Muscle of back (tissue), 11 donors: Measurements from ENCODE around the gene KLK8. TPM values are rescaled to one million over a fixed set of nuclear protein-coding genes. Genes with fewer than 3 reads are reported as not detected.
"Not testable (repeated sequence)": the region's sequence is repeated elsewhere in the genome, so short reads cannot be mapped to it uniquely, and the experiment has no call there.

ENCODE experiments used
- DNase-seq, 3 donors: peaks; one replicate each; pipeline versions ENCODE4 v3.0.0 to v3.0.0-alpha.2; 2013
- polyA plus RNA-seq, 10 donors: library from polyadenylated mRNA; unstranded; fragments of 120-200 nt; gene quantifications; one replicate each; pipeline ENCODE4 v1.2.1, GENCODE V29; 2013; ENCODE audit not compliant: insufficient read length in 10 of 10

Gene KLK8
- polyA plus RNA-seq, 10 donors, result 1.3 to 2.1 TPM; not detected in 8

GRCh38 chr19:51018745-51019543 is 17.5 kb upstream of the KLK8 start:
- no peak for DNase-seq

DNA sequence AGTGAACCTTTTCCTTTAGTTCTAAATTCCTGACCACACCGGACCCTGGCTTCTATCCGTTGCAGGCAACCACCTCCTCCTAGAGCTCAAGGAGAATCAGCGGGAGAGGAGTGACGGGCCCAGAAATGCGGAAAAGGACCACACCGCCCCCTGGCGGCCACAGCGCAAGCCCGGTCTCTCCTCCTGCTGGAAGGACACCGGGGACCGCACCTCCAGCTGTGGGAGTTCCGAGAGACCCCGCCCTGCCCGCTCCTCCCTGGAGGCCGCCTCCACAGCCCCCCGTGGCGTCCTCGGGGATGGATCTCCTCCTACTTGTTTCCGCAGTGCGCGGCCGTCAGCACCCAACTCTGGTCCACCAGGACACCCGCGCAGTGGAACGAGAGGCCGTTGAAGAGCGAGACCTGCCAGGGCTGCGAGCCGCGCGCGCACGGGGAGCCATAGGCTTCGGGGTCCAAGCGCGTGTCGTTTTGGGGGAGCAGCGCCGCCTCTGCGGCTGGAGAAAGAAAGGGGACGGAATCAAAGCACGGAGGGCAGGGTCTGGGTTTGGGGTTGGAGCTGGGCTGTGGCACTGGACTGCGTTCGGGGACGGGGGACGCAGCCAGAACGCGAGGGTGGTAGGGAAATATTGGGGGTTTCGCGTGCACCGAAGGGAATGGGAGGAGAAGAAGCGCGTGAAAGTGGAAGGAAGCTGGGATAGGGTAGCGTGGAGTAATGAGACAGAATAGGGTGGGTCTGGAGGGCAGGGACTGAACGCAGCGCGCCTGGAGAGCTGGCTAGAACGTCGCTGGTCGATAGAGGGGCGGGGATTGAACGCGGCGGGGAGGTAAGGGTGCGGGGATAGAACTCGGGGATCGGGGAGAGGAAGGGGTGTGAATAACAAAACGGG is 15.6 kb upstream of the KLK8 start:
- DNase-seq, result peak in 1 of 3 donors; percentile 67

DNA sequence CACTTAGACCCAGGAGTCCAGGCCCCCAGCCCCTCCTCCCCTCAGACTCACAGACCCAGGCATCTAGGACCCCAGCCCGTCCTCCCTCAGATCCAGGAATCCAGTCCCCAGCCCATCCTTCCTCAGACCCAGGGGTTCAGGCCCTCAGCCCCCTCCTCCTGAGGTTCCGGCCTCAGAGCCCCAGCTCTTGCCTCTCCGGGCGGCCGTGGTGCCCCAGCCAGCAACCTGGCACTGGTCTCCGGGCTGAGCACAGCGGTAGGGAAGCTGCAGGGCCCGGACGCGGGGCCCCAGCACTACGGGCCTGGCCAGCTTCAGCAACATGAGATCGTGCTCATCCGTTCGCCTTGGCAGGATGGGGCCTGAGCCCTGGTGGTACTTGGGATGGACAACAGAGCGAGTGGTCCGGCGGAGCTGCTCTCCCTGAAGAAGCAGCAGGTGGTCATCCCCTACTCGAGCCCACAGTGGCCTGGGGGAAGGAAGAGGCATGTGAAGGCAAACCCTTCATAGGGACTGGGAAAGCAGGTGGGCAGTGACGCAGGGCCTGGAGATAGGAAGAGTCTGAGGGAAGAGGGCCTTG is 14.4 kb upstream of the KLK8 start:
- no peak for DNase-seq

GRCh38 chr19:51014242-51014641 is 12.8 kb upstream of the KLK8 start:
- no peak for DNase-seq

GRCh38 chr19:51012661-51013190 is 11.3 kb upstream of the KLK8 start:
- DNase-seq, result no peak

GRCh38 chr19:51010066-51010795 is 8.8 kb upstream of the KLK8 start:
- DNase-seq, result no peak

- no peak for DNase-seq
Measured at GRCh38 chr19:51009061-51009891, 7.9 kb upstream of the KLK8 start.

DNA sequence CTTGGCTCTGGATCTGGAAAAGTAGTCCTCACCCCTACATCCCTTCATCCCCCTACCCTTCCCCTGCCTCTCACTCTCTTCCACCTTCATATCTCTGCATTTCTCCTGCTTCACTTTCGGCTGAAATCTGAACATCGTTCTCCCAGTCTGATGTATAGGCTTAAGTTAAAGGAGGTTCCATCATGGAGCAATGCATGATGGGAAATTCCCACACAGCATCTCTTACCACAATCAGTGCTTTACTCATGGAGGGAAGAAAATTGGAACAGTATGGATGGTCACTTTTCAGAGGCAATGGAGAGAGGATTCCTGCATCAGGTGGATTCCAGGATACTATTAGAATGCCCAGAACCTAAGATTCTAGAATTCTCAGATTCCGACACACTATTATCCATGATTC is 6.1 kb upstream of the KLK8 start:
- no peak for DNase-seq

DNA sequence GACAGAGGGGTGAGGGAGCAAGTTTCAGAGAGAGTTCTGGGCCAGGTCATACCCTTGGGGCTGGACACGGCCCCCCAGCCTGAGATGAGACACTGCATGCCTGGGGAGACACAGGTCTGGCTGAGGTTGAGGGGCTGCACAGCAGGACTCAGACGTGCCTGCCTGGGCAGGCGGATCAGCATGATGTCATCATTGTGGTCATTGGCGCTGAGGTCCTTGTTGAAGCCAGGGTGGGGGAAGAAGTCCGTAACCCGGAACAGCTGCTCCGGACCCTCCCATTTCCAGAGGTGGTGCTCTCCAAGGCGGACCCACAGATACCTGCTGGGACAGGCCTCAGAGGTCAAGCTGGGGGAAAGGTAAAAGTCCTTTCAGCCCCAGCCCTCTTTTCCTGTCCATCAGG is 5.0 kb upstream of the KLK8 start:
- no peak for DNase-seq

DNA sequence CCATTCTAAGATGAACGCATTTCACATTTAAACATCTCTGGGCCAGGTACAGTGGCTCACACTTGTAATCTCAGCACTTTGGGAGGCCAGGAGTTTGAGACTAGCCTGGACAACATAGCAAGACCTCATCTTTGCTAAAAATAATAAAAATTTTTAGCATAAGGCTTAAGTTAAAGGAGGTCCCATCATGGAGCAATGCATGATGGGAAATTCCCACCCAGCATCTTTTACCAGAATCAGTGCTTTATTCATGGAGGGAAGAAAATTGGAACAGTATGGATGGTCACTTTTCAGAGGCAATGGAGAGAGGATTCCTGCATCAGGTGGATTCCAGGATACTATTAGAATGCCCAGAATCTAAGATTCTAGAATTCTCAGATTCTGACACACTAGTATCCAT is 3.8 kb upstream of the KLK8 start:
- DNase-seq, result no peak

DNA sequence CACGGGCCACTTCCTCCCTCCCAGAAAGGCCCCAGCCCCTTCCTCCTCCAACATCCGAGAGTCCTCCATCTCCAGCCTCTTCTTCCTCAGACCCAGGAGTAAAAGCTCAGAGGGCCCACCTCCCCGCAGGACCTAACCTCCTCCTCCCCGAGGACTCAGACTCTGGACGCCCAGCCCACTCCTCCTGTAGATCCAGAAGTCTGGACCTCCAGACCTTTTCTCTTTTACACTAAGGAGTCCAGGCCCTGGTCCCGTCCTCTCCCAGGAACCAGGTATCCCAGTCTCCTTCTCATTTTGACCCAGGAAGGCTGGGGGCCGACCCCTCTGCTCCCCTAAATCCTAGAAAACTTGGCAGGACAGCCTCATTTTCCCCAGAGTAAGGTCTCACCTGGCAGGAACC is 1.9 kb upstream of the KLK8 start:
- DNase-seq, result no peak

GRCh38 chr19:51002542-51003311 is 1.3 kb upstream of the KLK8 start:
- DNase-seq, result no peak

GRCh38 chr19:51002089-51002532 is 707 bp upstream of the KLK8 start:
- DNase-seq, result no peak

GRCh38 chr19:51000981-51001380 is 423 bp downstream of the KLK8 start:
- no peak for DNase-seq

DNA sequence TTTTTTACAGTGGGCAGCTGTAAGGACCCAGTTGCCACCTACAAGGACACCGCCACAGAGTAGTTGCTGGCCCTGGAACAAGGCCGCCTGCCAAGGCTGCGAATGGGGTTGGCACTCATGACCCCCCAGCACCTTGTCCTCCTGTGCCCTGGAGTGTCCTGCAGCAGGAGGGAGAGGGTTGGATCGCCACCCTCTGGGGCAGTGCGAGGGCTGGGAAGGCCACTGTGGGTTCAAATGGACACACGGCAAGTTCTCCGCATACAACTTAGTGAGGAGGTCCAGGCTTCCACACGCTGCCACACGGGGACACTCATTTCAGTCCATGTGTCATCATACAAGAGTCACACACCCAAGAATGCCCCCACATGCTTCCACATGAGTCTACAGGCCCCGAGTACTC is 978 bp downstream of the KLK8 start:
- DNase-seq, result no peak

GRCh38 chr19:50998686-50999085 is 2.7 kb downstream of the KLK8 start:
- DNase-seq, result no peak

- no peak for DNase-seq
Measured at GRCh38 chr19:50998061-50998460, 3.3 kb downstream of the KLK8 start.

DNA sequence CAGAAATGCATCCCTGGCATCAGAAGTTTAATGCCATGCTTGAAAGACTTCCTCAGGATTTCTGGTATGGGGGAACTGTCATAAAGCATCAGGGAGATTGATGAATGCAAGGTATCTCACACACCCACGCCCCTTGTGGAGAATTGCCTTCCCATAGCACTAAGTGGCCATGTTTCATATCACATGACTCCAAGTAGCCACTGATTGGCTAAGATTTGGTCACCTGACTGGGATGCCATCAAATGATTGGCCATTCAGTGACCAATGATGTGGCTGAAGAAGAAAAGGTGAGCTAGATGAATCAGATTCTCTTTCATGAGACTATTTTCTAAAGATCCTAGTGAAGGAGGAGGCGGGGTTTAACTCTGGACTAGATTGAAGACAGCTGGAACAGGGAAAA is 7.3 kb downstream of the KLK8 start:
- DNase-seq, result no peak

GRCh38 chr19:50992666-50993035 is 8.8 kb downstream of the KLK8 start:
- no peak for DNase-seq

GRCh38 chr19:50984416-50984815 is 17.0 kb downstream of the KLK8 start:
- DNase-seq, result not testable (repeated sequence)
